Activated effector memory CD4-positive, alpha-beta T cell treated with anti-CD3 and anti-CD28 coated beads, Interleukin-2, amount 50 U/mL, for 16 hours (primary cell): ENCODE results near the gene HVCN1.
A peak's percentile ranks its signal among the peaks of the same experiment; 100 is the strongest.

Experiments
- DNase-seq: peaks from one replicate; pipeline ENCODE4 v3.0.0-alpha.2; 2020

HVCN1 gene

GRCh38 chr12:110613771-110614684 lies 74.9 kb downstream of the HVCN1 start, which contains the start of gene TCTN1:
TSS of gene TCTN1 (plus strand) at chr12:110614129. CDS start at chr12:110614183, 54 bp downstream.
- peak; percentile 99 for DNase-seq

DNA sequence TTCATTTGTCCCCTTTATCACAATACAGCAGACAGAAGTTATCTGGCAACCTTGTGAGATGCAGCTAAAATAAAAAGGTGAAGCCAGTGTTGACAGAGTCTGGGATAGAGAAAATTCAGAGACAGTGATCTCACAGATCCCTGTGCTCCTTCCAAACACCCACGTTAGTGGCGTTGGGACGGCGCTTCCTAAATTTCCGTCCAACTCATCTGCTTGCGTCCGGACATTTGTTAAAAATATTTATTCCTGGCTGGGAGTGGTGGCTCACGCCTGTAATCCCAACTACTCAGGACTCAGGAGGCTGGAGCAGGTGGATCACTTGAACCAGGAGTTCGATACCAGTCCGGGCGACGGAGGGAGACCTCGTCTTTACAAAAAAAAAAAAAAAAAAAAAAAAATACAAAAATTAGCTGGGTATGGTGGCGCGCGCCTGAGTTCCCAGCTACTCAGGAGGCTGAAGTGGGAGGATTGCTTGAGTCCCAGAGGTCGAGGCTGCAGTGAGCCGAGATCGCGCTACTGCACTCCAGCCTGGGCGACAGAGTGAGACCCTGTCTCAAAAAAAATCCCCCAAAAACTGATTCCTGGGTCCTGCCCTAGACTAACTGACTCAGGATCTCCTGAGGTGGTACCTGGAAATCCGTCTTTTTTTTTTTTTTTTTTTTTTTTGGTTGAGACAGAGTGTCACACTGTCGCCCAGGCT lies 75.7 kb downstream of the HVCN1 start:
- DNase-seq = no peak

GRCh38 chr12:110606253-110606611 lies 82.7 kb downstream of the HVCN1 start:
- DNase-seq = peak; percentile 19

- peak; percentile 75 for DNase-seq
These were observed 86.7 kb downstream of the HVCN1 start for GRCh38 chr12:110602085-110602814.

GRCh38 chr12:110600254-110600653 lies 88.7 kb downstream of the HVCN1 start:
- no peak for DNase-seq

DNA sequence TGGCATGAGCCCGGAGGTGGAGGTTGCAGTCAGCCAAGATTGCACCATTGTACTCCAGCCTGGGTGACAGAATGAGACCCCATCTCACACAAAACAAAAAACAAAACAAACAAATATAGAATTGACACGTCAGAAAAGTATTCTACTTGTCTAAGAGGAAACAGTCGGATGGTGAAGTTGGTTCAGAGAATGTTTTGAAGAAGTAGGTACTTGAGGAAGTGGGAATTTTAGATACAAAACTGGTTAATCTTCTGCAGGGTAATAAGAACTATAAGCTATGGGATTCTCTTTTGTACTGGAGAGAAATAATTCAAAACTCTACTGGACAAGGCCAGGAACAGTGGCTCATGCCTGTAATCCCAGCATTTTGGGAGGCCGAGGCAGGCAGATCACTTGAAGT lies 89.6 kb downstream of the HVCN1 start:
- no peak for DNase-seq
